CD4-positive, alpha-beta T cell treated with Interleukin-4 for 4 hours (primary cell): ENCODE results near the gene CNTRL.
A peak's percentile ranks its signal among the peaks of the same experiment; 100 is the strongest.
"Not testable (repeated sequence)": the region's sequence is repeated elsewhere in the genome, so short reads cannot be mapped to it uniquely, and the experiment has no call there.

Experiments
- DNase-seq: peaks from one replicate; pipeline ENCODE4 v3.0.0-alpha.2; 2020

CNTRL gene

GRCh38 chr9:121073038-121073437, 1.7 kb upstream of the CNTRL start:
- no peak for DNase-seq

GRCh38 chr9:121075251-121076036, 689 bp downstream of the CNTRL start:
- peak; percentile 43 for DNase-seq

- no peak for DNase-seq
These were observed 7.3 kb downstream of the CNTRL start for GRCh38 chr9:121082075-121082474.

- DNase-seq: no peak
These were observed 10.9 kb downstream of the CNTRL start for GRCh38 chr9:121085661-121086060.

- DNase-seq: no peak
These were observed 13.8 kb downstream of the CNTRL start for GRCh38 chr9:121088576-121088975.

GRCh38 chr9:121090743-121091142, 16.0 kb downstream of the CNTRL start:
- not testable (repeated sequence) for DNase-seq

GRCh38 chr9:121095057-121095456, 20.3 kb downstream of the CNTRL start:
- no peak for DNase-seq

GRCh38 chr9:121098567-121099198, 23.9 kb downstream of the CNTRL start:
- no peak for DNase-seq

- not testable (repeated sequence) for DNase-seq
These were observed 29.3 kb downstream of the CNTRL start for GRCh38 chr9:121104054-121104453.

GRCh38 chr9:121105531-121105930, 30.8 kb downstream of the CNTRL start:
- no peak for DNase-seq

- DNase-seq: peak; percentile 12
These were observed 32.3 kb downstream of the CNTRL start for GRCh38 chr9:121107029-121107428.

- no peak for DNase-seq
These were observed 33.1 kb downstream of the CNTRL start for GRCh38 chr9:121107881-121108280.

- DNase-seq: no peak
These were observed 40.7 kb downstream of the CNTRL start for GRCh38 chr9:121115466-121115865.

GRCh38 chr9:121118266-121118665, 43.5 kb downstream of the CNTRL start:
- no peak for DNase-seq

GRCh38 chr9:121120386-121120785, 45.6 kb downstream of the CNTRL start:
- DNase-seq: no peak

- DNase-seq: peak; percentile 93
These were observed 46.9 kb downstream of the CNTRL start for GRCh38 chr9:121121582-121122087.

- no peak for DNase-seq
These were observed 47.7 kb downstream of the CNTRL start for GRCh38 chr9:121122246-121123032.

GRCh38 chr9:121123816-121124535, 49.2 kb downstream of the CNTRL start:
- no peak for DNase-seq

GRCh38 chr9:121125590-121125989, 50.8 kb downstream of the CNTRL start:
- no peak for DNase-seq

- DNase-seq: not testable (repeated sequence)
These were observed 54.6 kb downstream of the CNTRL start for GRCh38 chr9:121129384-121129783.

- peak; percentile 83 for DNase-seq
These were observed 58.5 kb downstream of the CNTRL start for GRCh38 chr9:121133104-121133816.

- no peak for DNase-seq
These were observed 60.9 kb downstream of the CNTRL start for GRCh38 chr9:121135642-121136041.
